ENCODE results near the gene SH3TC1.
A peak's percentile ranks its signal among the peaks of the same experiment; 100 is the strongest.

GRCh38 chr4:8221476-8221875 lies 22.4 kb downstream of the SH3TC1 start:
- TF ChIP-seq POLR2A (IDR thresholded peaks at IDR 0.05) (peak in 1 of 4 donors; percentile 13), EP300 (IDR thresholded peaks at IDR 0.05) (peak in 3 of 4 donors; percentile 31 to 90 (median 85))
